Measurements from ENCODE around the gene FBXO30.
A peak's percentile ranks its signal among the peaks of the same experiment; 100 is the strongest.

FBXO30 gene

GRCh38 chr6:145818796-145819195, 4.2 kb upstream of the FBXO30 start:
- DNase-seq, result no peak

GRCh38 chr6:145816392-145816791, 1.8 kb upstream of the FBXO30 start:
- DNase-seq, result no peak

GRCh38 chr6:145815309-145816274, 997 bp upstream of the FBXO30 start:
- no peak for DNase-seq

- DNase-seq, result peak; percentile 16
These were observed 527 bp downstream of the FBXO30 start for GRCh38 chr6:145814035-145814500.

GRCh38 chr6:145813285-145814034, 1.1 kb downstream of the FBXO30 start:
- DNase-seq, result no peak

- no peak for DNase-seq
These were observed 2.9 kb downstream of the FBXO30 start for GRCh38 chr6:145811741-145812140.

GRCh38 chr6:145809785-145810184, 4.8 kb downstream of the FBXO30 start:
- DNase-seq, result no peak

- DNase-seq, result no peak
These were observed 5.4 kb downstream of the FBXO30 start for GRCh38 chr6:145809211-145809610.

- DNase-seq, result no peak
These were observed 6.4 kb downstream of the FBXO30 start for GRCh38 chr6:145808239-145808638.

GRCh38 chr6:145802141-145802540, 12.5 kb downstream of the FBXO30 start:
- DNase-seq, result no peak

- DNase-seq, result no peak
These were observed 13.6 kb downstream of the FBXO30 start for GRCh38 chr6:145801021-145801420.

- no peak for DNase-seq
These were observed 16.1 kb downstream of the FBXO30 start for GRCh38 chr6:145798530-145798929.

GRCh38 chr6:145789443-145789842, 25.2 kb downstream of the FBXO30 start:
- DNase-seq, result no peak

GRCh38 chr6:145787688-145788087, 26.9 kb downstream of the FBXO30 start:
- no peak for DNase-seq

GRCh38 chr6:145784683-145785082, 29.9 kb downstream of the FBXO30 start:
- DNase-seq, result no peak

GRCh38 chr6:145783796-145784195, 30.8 kb downstream of the FBXO30 start:
- no peak for DNase-seq

GRCh38 chr6:145772846-145773245, 41.7 kb downstream of the FBXO30 start:
- DNase-seq, result no peak

GRCh38 chr6:145765449-145765848, 49.1 kb downstream of the FBXO30 start:
- no peak for DNase-seq

GRCh38 chr6:145763742-145764141, 50.9 kb downstream of the FBXO30 start:
- no peak for DNase-seq

- DNase-seq, result no peak
These were observed 53.0 kb downstream of the FBXO30 start for GRCh38 chr6:145761584-145761983.

GRCh38 chr6:145758113-145758512, 56.5 kb downstream of the FBXO30 start:
- no peak for DNase-seq

- DNase-seq, result no peak
These were observed 58.4 kb downstream of the FBXO30 start for GRCh38 chr6:145756170-145756662.

GRCh38 chr6:145755682-145756081, 58.9 kb downstream of the FBXO30 start:
- no peak for DNase-seq

- no peak for DNase-seq
These were observed 62.0 kb downstream of the FBXO30 start for GRCh38 chr6:145752638-145753037.
